Measurements from ENCODE around the gene KMO. TPM values are rescaled to one million over a fixed set of nuclear protein-coding genes. Genes with fewer than 3 reads are reported as not detected.

KMO gene
- total RNA-seq, 1 experiment from 2014 or later, result 0.29 TPM

- peak; percentile 65 for ATAC-seq
- H3K27me3 ChIP-seq (ENCODE audit: low read length), result no peaks in the 10 kb centered on the region
- no peaks in the 10 kb centered on the region for H3F3A ChIP-seq (ENCODE audit: low read length, unreplicated experiment)
- H3K27ac ChIP-seq (ENCODE audit: low read length), result no peak overlapping the region
- H3K36me3 ChIP-seq (ENCODE audit: low read depth, low read length), result peaks cover 86% of the 10 kb centered on the region
- no peaks in the 10 kb centered on the region for H3K79me2 ChIP-seq (ENCODE audit: low read length)
- H3K9me3 ChIP-seq (ENCODE audit: low read length), result no peaks in the 10 kb centered on the region
- TF ChIP-seq EZH2 (IDR thresholded peaks at IDR 0.05; ENCODE audit: low read length, unreplicated experiment) (no peak), CTCF (conservative IDR thresholded peaks at IDR 0.05; ENCODE audit: low read depth, low read length) (no peak), EZH2phosphoT487 (IDR thresholded peaks at IDR 0.05; ENCODE audit: borderline replicate concordance, low read length) (no peak)
- BruUV-seq (replicated peaks), result no TSS peak
- no peak for DNase-seq
- H4K20me1 ChIP-seq (ENCODE audit: low read length), result no peaks in the 10 kb centered on the region
- no peak overlapping the region for H3K4me3 ChIP-seq (ENCODE audit: low read length)
- POLR2A ChIA-PET (ENCODE audit: unreplicated experiment), result interaction anchor here (0.6 kb wide), 1 partner anchor 1849 kb away, joined by 6 read pairs; no protein-coding TSS in a partner anchor
- H2AFZ ChIP-seq (ENCODE audit: low read length), result no peak overlapping the region
- H3K9ac ChIP-seq (ENCODE audit: low read length), result no peak overlapping the region
- H3K4me1 ChIP-seq (ENCODE audit: insufficient read depth, low read length), result peaks cover 12% of the 10 kb centered on the region; the same call in 1 of the 2 replicates
- no peak overlapping the region for H3K4me2 ChIP-seq (ENCODE audit: low read length)
- intact Hi-C loops (cut with micrococcal nuclease), result loop anchor here (10.0 kb wide), 1 partner anchor 773 kb away; no protein-coding TSS in a partner anchor
- H3K9me2 ChIP-seq (replicated peaks; ENCODE audit: low read length), result no peaks in the 10 kb centered on the region
- CTCF ChIA-PET, result no interaction called here
These were observed 24.9 kb upstream of the KMO start for GRCh38 chr1:241507189-241507863.

DNA sequence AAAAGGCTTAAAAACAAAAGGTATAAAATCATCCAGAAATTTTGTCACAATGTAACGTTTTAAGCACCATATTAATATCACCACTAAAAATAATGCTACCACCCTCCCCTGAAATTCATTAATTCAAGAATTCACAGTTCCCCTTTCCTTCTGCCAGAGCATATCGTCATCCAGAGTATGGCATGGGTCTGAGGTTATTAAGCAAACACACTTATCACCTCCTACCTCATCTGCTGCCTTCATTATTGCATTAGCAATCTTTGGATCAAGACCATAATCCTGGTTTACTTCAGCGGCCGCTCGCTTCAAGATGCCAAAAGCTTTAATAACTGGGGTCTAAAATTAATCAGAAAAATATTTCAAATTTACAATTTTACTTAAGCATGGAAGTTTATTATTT, 18.8 kb upstream of the KMO start:
- Histone ChIP-seq H3F3A (ENCODE audit: low read length, unreplicated experiment) (no peaks in the 10 kb centered on the region), H3K9me2 (replicated peaks; ENCODE audit: low read length) (no peaks in the 10 kb centered on the region), H3K79me2 (ENCODE audit: low read length) (peaks cover 49% of the 10 kb centered on the region), H2AFZ (ENCODE audit: low read length) (no peak overlapping the region), H3K4me1 (ENCODE audit: insufficient read depth, low read length) (peaks cover 11% of the 10 kb centered on the region), H4K20me1 (ENCODE audit: low read length) (peaks cover 5% of the 10 kb centered on the region), H3K27ac (ENCODE audit: low read length) (no peak overlapping the region), H3K36me3 (ENCODE audit: low read depth, low read length) (peaks cover 59% of the 10 kb centered on the region), H3K4me2 (ENCODE audit: low read length) (no peak overlapping the region), H3K9ac (ENCODE audit: low read length) (no peak overlapping the region), H3K9me3 (ENCODE audit: low read length) (no peaks in the 10 kb centered on the region), H3K27me3 (ENCODE audit: low read length) (no peaks in the 10 kb centered on the region), H3K4me3 (ENCODE audit: low read length) (no peak overlapping the region)
- ATAC-seq (no peak), DNase-seq (no peak)
- no peak for TF ChIP-seq EZH2phosphoT487 (IDR thresholded peaks at IDR 0.05; ENCODE audit: borderline replicate concordance, low read length)
- no peak for TF ChIP-seq CTCF (conservative IDR thresholded peaks at IDR 0.05; ENCODE audit: low read depth, low read length)
- TF ChIP-seq EZH2 (IDR thresholded peaks at IDR 0.05; ENCODE audit: low read length, unreplicated experiment), result no peak
- no TSS peak for BruUV-seq (replicated peaks)
- ChIA-PET POLR2A (ENCODE audit: unreplicated experiment) (no interaction called here), CTCF (no interaction called here)
- intact Hi-C loops (cut with micrococcal nuclease), result no loop called here
